NCI-H526 treated with DMSO at 0.1 percent for 48 hours (cell line): ENCODE measurements around the gene NOL6.
A peak's percentile ranks its signal among the peaks of the same experiment; 100 is the strongest.

Source experiments
- DNase-seq: peaks from one replicate; lab custom pipeline; 2025; lab: John Stamatoyannopoulos, UW

The NOL6 gene

DNA sequence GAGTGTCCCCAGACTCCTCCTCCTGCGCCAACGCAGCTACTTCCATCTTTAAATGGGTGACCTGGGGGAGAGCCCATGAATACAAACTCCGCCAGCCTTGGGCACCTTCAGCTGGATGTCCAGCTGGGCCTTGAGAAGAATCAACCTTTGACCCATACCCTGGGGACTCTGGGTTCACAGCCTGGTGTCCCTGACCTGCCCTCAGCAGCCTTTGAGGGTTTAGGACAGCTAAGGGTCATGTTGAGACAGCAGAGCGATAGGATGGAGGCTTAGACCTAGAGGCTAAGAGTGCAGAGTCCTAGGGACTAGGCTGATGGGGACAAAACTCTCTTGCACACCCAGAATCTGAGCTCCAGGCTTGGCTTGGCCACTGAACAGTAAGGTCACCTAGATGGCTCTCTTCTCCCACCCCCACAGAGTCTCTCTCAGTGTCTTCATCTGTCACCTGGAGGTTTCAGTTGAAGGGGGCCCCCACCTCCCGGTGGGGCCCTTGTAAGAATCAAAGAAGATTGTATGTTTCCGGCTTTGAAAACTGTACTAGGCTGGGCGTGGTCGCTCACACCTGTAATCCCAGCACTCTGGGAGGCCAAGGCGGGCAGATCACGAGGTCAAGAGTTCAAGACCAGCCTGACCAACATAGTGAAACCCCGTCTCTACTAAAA is 19.6 kb downstream of the NOL6 start:
- no peak for DNase-seq

GRCh38 chr9:33453286-33453860 is 20.4 kb downstream of the NOL6 start:
- DNase-seq, result no peak

GRCh38 chr9:33452828-33453271 is 20.9 kb downstream of the NOL6 start:
- no peak for DNase-seq

DNA sequence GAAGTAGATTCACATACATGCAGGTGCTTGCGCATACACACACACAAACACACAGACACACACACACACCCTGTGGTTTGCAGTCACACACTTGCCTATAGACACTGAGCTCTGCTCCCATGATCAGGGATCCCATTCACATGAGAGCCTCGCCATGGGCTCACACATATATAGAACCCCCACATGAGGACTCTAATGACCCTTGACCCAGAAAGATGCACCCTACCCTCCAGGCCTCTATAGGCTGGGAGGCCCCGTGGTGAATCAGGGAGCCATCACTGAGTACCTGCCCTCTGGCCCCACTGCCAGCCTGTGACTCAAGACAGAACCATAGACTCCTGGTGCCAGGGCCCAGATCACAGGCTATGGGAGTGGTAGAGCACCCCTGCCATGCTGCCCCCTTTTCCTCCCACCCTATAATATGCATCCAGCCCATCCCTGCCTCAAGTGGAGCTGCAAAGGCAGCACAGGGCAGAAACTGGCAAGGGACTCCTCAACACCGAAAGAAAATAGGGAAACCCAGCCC is 23.0 kb downstream of the NOL6 start:
- DNase-seq, result no peak

- DNase-seq, result no peak
Observed at GRCh38 chr9:33449715-33450114, 24.0 kb downstream of the NOL6 start.

DNA sequence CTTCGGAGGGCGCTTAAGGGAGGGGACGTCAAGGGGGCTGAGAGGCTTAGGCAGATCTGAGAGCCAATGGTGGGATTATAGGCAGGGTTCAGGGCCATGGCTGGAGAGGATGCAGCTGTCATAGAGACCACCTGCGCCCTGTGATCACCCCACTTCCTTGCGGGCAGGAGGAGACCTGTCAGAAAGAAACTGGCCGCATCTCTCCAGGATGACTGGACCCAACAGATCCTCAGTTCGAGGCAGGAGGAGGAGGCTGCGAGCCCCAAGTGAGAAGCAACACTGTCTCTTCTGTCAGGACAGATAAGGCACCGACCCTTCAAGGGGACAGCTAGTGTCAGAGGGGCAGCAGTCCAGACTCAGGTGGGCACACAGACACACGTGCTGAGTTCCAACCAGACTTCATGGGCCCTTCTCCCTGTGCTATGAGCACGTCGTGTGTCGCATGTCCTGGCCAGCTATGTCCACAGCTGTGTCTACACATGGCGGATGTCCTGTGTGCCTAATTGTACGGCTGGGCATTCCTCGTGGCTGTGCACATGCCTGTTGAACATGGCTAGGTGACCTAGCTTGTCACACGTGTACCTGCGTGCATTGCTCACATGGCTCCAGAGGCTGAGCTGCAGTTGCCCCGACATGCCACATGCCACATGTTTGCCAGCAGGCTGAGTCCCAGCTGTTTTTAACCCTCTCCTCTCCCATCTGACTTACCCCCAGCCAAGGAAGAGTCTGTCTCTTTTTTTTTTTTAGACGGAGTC is 25.7 kb downstream of the NOL6 start:
- no peak for DNase-seq

GRCh38 chr9:33446946-33447798 is 26.6 kb downstream of the NOL6 start, which contains the start of gene AQP3:
Gene AQP3 (minus strand): TSS chr9:33447593. CDS start chr9:33447530, 63 bp downstream.
- DNase-seq, result peak; percentile 9

- no peak for DNase-seq
Observed at GRCh38 chr9:33446240-33446945, 27.3 kb downstream of the NOL6 start.

DNA sequence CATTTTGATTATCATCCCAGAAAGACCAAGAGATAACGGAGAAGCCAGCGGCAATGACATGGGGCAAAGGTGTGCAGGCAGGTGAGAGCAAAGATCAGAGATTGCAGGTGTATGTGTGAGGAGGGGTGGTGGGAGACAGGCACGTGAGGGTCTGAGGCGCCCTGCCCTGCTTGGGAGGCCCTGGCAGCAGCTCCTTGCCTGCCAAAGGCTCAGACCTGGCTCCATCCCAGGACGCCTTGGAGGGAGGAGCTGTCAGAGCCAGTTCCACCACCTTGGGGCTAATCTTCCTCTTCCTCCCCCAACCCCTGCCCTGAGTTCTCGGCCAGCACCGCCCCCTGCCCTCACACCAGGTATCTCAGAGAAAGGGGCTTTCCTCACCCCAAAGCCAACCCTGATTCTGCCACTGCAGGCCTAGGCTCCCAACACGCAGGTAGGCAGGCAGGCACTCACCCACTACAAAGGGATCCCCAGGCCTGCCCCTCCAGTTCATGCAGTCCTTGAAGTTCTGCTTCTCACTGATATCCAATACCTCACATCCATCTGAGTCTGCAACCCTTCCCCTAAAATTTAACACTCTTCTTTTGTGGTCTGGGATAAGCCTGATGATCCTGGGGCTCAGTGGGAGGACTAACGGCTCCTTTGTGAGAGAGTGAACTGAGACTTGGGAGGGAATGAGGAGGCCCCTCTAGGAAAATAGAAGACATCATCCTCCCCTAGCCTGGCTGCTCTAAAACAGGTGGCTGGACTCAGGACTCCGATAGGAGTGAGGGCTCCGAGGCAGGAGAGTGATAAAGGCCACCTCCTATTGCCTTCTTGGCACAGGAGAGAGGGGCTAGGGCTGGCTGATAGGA is 28.1 kb downstream of the NOL6 start:
- DNase-seq, result no peak

DNA sequence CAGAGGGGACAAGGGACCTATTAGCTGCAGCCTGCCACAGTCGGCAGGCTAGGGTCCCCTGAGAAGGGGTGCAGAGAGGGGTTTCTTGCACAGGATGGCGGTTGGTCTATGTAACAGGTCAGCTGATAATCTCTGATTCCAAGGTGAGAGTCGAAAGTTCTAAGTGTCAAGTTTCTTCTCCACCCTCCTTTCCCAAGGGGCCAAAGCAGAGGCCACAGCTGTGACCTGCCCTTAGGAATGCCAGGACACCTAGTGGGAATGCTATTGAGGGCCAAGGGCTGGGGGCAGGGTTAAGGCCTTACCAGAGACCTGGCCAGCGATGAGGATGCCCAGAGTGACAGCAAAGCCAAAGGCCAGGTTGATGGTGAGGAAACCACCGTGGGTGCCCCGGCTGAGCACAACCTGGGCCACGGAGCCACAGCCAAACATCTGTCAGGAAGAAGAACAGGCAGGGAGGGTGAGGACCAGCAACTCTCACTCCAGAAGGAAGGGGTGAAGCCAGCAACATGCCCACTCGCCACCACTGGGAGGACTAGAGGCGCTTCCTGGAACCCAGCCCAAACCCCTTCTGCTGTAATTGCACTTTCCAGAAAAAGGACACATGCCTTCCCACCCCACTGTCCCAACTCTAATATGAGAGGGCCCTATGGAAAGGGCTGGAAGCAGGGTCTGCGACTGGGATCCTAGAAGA is 30.1 kb downstream of the NOL6 start:
- no peak for DNase-seq

DNA sequence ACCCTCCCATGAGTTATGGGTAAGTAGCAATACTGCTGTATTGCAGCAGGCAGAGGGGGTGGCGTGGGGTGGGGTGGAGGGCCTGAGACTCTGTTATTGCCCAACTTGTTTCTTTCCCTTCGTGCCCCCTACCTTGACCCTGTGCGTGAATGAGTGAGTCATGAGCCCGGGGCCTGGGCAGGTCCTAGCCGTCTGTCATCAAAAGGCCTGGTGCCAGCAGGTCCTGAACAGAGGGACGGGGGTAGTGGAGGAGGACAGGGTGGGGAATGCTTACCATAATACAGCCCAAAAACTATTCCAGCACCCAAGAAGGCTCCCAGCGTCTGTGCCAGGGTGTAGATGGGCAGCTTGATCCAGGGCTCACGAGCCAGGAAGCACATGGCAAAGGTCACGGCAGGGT is 30.7 kb downstream of the NOL6 start:
- DNase-seq, result no peak

DNA sequence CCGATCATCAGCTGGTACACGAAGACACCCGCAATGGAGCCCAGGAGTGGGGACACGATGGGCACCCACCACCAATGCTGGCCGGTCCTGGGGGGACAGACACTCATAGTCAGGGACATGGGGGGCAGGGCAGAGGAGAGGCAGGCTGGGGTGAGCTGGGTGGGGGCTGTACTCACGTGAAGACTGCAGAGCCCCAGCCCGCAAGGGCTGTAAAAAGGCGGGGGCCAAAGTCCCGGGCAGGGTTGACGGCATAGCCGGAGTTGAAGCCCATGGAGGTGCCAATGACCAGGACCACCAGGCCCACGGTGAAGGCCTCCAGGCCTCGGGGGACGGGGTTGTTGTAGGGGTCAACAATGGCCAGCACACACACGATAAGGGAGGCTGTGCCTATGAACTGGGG is 31.6 kb downstream of the NOL6 start:
- DNase-seq, result no peak

GRCh38 chr9:33440609-33441008 is 33.1 kb downstream of the NOL6 start:
- no peak for DNase-seq

GRCh38 chr9:33440204-33440603 is 33.5 kb downstream of the NOL6 start:
- DNase-seq, result no peak

- DNase-seq, result no peak
Observed at GRCh38 chr9:33439731-33440130, 34.0 kb downstream of the NOL6 start.

GRCh38 chr9:33438926-33439680 is 34.6 kb downstream of the NOL6 start:
- DNase-seq, result no peak

DNA sequence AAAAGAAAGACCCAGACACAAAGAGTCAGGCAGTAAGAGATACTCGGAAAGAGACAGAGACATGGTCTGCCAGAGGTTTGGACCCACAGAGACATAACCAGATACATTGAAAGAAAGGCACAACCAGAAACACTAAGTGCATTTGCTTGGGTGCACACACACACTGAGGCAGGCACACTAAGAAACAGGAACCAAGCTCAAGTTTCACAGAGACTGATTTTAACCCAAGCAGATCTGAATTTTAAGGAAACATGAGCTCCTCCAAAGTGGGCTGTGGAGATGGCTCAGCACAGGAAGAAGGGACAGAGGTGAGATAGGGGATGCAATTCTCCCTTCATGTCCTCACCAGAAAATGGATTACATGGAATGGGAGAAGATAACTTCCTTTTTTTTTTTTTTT is 35.8 kb downstream of the NOL6 start:
- DNase-seq, result no peak

- DNase-seq, result no peak
Observed at GRCh38 chr9:33437205-33437604, 36.5 kb downstream of the NOL6 start.

- no peak for DNase-seq
Observed at GRCh38 chr9:33436445-33436844, 37.3 kb downstream of the NOL6 start.
